GM12878 (cell line): ENCODE results near the gene PPP2R3A. TPM values are rescaled to one million over a fixed set of nuclear protein-coding genes. Genes with fewer than 3 reads are reported as not detected.
"Not testable (repeated sequence)": the region's sequence is repeated elsewhere in the genome, so short reads cannot be mapped to it uniquely, and the experiment has no call there.

Experiments
- ATAC-seq: fragments of 200-7000 bp; cut with Tn5 transposase; 3 replicates; pipeline ENCODE4 v1.9.1; 2020; ENCODE audit warnings: mild to moderate bottlenecking, moderate library complexity
- BruUV-seq: library from RNA; stranded (reverse); fragments of 400-500 nt; replicated peaks from 2 replicates; lab custom pipeline; 2021; lab: Mats Ljungman, UMichigan
- CTCF ChIA-PET: fragments of 300-600 bp; sonication (Branson Sonifier 250); formaldehyde crosslinking; extraction: SDS; loops from one replicate; lab custom pipeline; 2021; ENCODE audit warnings: inconsistent platforms; lab: Yijun Ruan, JAX
- POLR2A ChIA-PET: fragments of 350-600 bp; formaldehyde crosslinking; extraction: SDS; loops from one replicate; lab custom pipeline; 2021; ENCODE audit warnings: inconsistent platforms; lab: Charles Lee
- RAD21 ChIA-PET: fragments of 300-600 bp; sonication (Branson Sonifier 250); formaldehyde crosslinking; loops from one replicate; lab custom pipeline; 2023; ENCODE audit warnings: antibody characterized with exemption; ENCODE audit not compliant: unreplicated experiment; lab: Charles Lee
- SMC1A ChIA-PET: fragments of 300-600 bp; sonication (Branson Sonifier 250); formaldehyde crosslinking; loops from one replicate; lab custom pipeline; 2023; ENCODE audit not compliant: unreplicated experiment, uncharacterized antibody; lab: Charles Lee
- DNase-seq: peaks from one replicate; pipeline ENCODE4 v3.0.0-alpha.2; 2011; ENCODE audit warnings: low read depth, low spot score
- FAIRE-seq: peaks from 3 replicates; lab custom pipeline; 2011; peaks lifted over from hg19 to GRCh38; lab: Jason Lieb, UNC
- H2AFZ ChIP-seq: 2 replicates; pipeline ENCODE4 v1.6.0; 2011; ENCODE audit warnings: low read depth, low read length, control low read depth; ENCODE audit not compliant: control insufficient read depth
- H3K27ac ChIP-seq: 2 replicates; pipeline ENCODE4 v1.5.1; 2011; ENCODE audit warnings: control low read depth; ENCODE audit not compliant: control insufficient read depth, insufficient read depth
- H3K27me3 ChIP-seq, 2 experiments: replicated peaks in 1 of 2; 2 replicates each; pipeline versions ENCODE4 v1.6.0 to v1.6.1; 2011; ENCODE audit warnings: low read length in 1 of 2; ENCODE audit not compliant: control insufficient read depth in 2 of 2, insufficient read depth in 2 of 2
- H3K36me3 ChIP-seq, 2 experiments: 2 replicates each; pipeline ENCODE4 v1.5.1; 2011; ENCODE audit warnings: low read length in 1 of 2; ENCODE audit not compliant: control insufficient read depth in 2 of 2, insufficient read depth in 2 of 2
- H3K4me1 ChIP-seq: 2 replicates; pipeline ENCODE4 v1.6.1; 2011; ENCODE audit warnings: mild to moderate bottlenecking, low read length, moderate library complexity, mixed read lengths; ENCODE audit not compliant: control insufficient read depth, insufficient read depth
- H3K4me2 ChIP-seq: 2 replicates; pipeline ENCODE4 v1.6.0; 2011; ENCODE audit warnings: control low read depth; ENCODE audit not compliant: control insufficient read depth, insufficient read depth
- H3K4me3 ChIP-seq: fragments of 200-600 bp; sonication (generic); 2 replicates; pipeline ENCODE4 v1.5.1; 2016
- H3K79me2 ChIP-seq: 2 replicates; pipeline ENCODE4 v1.6.0; 2011; ENCODE audit warnings: low read length; ENCODE audit not compliant: control insufficient read depth, insufficient read depth
- H3K9ac ChIP-seq: 2 replicates; pipeline ENCODE4 v1.8.0; 2011; ENCODE audit warnings: low read length, control low read depth, mixed read lengths; ENCODE audit not compliant: control insufficient read depth, insufficient read depth
- H3K9me3 ChIP-seq: replicated peaks from 3 replicates; pipeline ENCODE4 v1.5.1; 2011; ENCODE audit warnings: mild to moderate bottlenecking, low read length; ENCODE audit not compliant: control insufficient read depth, insufficient read depth
- H4K20me1 ChIP-seq: 2 replicates; pipeline ENCODE4 v1.6.0; 2011; ENCODE audit not compliant: control insufficient read depth, insufficient read depth
- POU2F2 ChIP-seq: IDR thresholded peaks from 3 replicates; pipeline ENCODE4 v1.6.1; 2011; ENCODE audit warnings: low read depth, mild to moderate bottlenecking, low read length, borderline replicate concordance
- STAT1 ChIP-seq: fragments of 450-650 bp; conservative IDR thresholded peaks from 2 replicates; pipeline ENCODE4 v1.6.1; 2014; ENCODE audit warnings: antibody characterized with exemption, mild to moderate bottlenecking
- WGBS: methylation state at CpG from one replicate; pipeline ENCODE4 v1.1.6; 2016; ENCODE audit warnings: low lambda C conversion rate; ENCODE audit not compliant: insufficient replicate concordance, insufficient coverage; ENCODE audit errors: missing lambda C conversion rate; 5-methylcytosine and 5-hydroxymethylcytosine counted together
- in situ Hi-C: fragments of 300-500 bp; cut with MboI; formaldehyde crosslinking; loops from 9 replicates; pipeline ENCODE4 v1.14.3; 2018; ENCODE audit warnings: mixed read lengths
- intact Hi-C: fragments of 100-400 bp; cut with micrococcal nuclease; formaldehyde crosslinking; loops from one replicate; pipeline ENCODE4 v1.14.2; 2022; ENCODE audit not compliant: unreplicated experiment
- polyA plus RNA-seq, 11 experiments: library from polyadenylated mRNA; depleted of rRNA in 4 of 11; unstranded in 6 of 11; stranded (reverse) in 5 of 11; fragments of >200 nt; fragmentation: Nextera tagmentation in 4 of 11; fragmentation: Illumina TruSeq in 1 of 11; extraction: Ambion mirVana in 4 of 11; extraction: Trizol in 1 of 11; gene quantifications; 1 replicate in 1 of 11; 2 replicates in 10 of 11; pipeline versions ENCODE4 v1.2.1 to v1.2.3, GENCODE V29; 2011 to 2016; ENCODE audit warnings: inconsistent platforms in 2 of 11, missing spikeins in 2 of 11, low read depth in 1 of 11
- total RNA-seq, 4 experiments: library from RNA; depleted of rRNA in 3 of 4; stranded (reverse); fragments of >200 nt in 3 of 4; fragmentation: Illumina TruSeq in 1 of 4; extraction: Trizol in 1 of 4; gene quantifications; 2 replicates each; pipeline versions ENCODE4 v1.2.1 to v1.2.3, GENCODE V29; 2013 to 2021
- TF ChIP-seq, protein P1 (sequence below): fragments of 150-350 bp; IDR thresholded peaks from 2 replicates; pipeline ENCODE4 v1.6.1; 2014; ENCODE audit warnings: mild to moderate bottlenecking, low read depth, low read length
- TF ChIP-seq, protein P2 (sequence below): IDR thresholded peaks from 2 replicates; pipeline ENCODE4 v1.6.1; 2011; ENCODE audit warnings: borderline replicate concordance, low read depth, mild to moderate bottlenecking, moderate library complexity, low read length; ENCODE audit not compliant: insufficient read depth, poor library complexity, severe bottlenecking

PPP2R3A gene
- total and polyA plus RNA-seq, 10 of the 15 experiments (the other 5 are each of a cell fraction or from before 2014, with no cell fraction given): under 0.01 to 0.16 (median 0.06) TPM; not detected in 5

DNA sequence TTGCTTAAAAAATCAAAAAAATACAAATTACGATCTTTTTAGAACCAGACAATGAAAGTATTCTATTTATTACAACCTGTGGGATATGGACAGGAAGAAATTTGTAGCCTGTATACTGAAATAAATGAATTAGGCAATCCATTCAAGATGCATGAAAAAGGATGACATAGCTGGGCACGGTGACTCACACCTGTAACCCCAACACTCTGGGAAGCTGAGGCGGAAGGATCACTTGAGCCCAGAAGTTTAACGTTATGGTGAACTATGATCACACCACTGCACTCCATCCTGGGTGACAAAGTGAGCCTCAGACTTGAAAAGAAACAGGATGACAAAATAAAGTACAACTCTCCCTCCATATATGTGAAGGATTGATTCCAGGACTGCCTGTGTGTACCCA, 156.5 kb downstream of the PPP2R3A start:
- peaks cover 4% of the 10 kb centered on the region for H3K4me1 ChIP-seq
- H3K27me3 ChIP-seq: peaks cover 0 to 1% of the 10 kb centered on the region in 2 experiments; a peak in 2 of 4 replicates
- no peak overlapping the region for H3K4me3 ChIP-seq
- no peak overlapping the region for H2AFZ ChIP-seq
- H3K4me2 ChIP-seq: no peak overlapping the region
- ChIA-PET SMC1A (interaction anchor here (0.7 kb wide), 1 partner anchor 75 kb away, joined by 3 read pairs; no protein-coding TSS in a partner anchor), POLR2A (no interaction called here), CTCF (no interaction called here), RAD21 (no interaction called here)
- no TSS peak for BruUV-seq
- WGBS: 18% methylated on average over 4 of the region's 4 CpGs
- no peaks in the 10 kb centered on the region for H4K20me1 ChIP-seq
- TF ChIP-seq POU2F2: 0 out of 3 replicates have a peak, but pooled peaks have one; percentile 26
- TF ChIP-seq, protein P1, sequence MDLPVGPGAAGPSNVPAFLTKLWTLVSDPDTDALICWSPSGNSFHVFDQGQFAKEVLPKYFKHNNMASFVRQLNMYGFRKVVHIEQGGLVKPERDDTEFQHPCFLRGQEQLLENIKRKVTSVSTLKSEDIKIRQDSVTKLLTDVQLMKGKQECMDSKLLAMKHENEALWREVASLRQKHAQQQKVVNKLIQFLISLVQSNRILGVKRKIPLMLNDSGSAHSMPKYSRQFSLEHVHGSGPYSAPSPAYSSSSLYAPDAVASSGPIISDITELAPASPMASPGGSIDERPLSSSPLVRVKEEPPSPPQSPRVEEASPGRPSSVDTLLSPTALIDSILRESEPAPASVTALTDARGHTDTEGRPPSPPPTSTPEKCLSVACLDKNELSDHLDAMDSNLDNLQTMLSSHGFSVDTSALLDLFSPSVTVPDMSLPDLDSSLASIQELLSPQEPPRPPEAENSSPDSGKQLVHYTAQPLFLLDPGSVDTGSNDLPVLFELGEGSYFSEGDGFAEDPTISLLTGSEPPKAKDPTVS: no peak
- TF ChIP-seq, protein P2, sequence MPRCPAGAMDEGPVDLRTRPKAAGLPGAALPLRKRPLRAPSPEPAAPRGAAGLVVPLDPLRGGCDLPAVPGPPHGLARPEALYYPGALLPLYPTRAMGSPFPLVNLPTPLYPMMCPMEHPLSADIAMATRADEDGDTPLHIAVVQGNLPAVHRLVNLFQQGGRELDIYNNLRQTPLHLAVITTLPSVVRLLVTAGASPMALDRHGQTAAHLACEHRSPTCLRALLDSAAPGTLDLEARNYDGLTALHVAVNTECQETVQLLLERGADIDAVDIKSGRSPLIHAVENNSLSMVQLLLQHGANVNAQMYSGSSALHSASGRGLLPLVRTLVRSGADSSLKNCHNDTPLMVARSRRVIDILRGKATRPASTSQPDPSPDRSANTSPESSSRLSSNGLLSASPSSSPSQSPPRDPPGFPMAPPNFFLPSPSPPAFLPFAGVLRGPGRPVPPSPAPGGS: no peak
- no peak for TF ChIP-seq STAT1
- ATAC-seq (no peak), FAIRE-seq (peak; percentile 88), DNase-seq (no peak)
- H3K9me3 ChIP-seq: peaks cover 2% of the 10 kb centered on the region; the same call in 2 of the 3 replicates
- H3K27ac ChIP-seq: no peak overlapping the region
- intact Hi-C loops (no loop called here), in situ Hi-C loops (no loop called here)
- H3K9ac ChIP-seq: no peak overlapping the region
- no peaks in the 10 kb centered on the region for H3K79me2 ChIP-seq
- H3K36me3 ChIP-seq: no peaks in the 10 kb centered on the region

DNA sequence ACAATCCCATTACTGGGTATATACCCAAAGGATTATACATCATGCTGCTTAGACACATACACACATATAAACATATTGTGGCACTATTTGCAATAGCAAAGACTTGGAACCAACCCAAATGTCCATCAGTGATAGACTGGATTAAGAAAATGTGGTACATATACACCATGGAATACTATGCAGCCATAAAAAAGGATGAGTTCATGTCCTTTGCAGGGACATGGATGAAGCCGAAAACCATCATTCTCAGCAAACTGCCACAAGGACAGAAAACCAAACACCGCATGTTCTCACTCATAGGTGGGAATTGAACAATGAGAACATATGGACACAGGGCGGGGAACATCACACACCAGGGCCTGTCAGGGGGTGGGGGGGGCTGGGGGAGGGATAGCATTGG, 166.1 kb downstream of the PPP2R3A start:
- SMC1A ChIA-PET: not testable (repeated sequence)

More for the DNA sequence above, 166.1 kb downstream of the PPP2R3A start:
- H3K4me2 ChIP-seq, BruUV-seq, ATAC-seq, CTCF ChIA-PET, H3K27ac ChIP-seq, DNase-seq, H3K36me3 ChIP-seq, POLR2A ChIA-PET, RAD21 ChIA-PET, H3K4me1 ChIP-seq, H4K20me1 ChIP-seq, H3K79me2 ChIP-seq, H3K9me3 ChIP-seq, FAIRE-seq, in situ Hi-C loops, H2AFZ ChIP-seq, H3K4me3 ChIP-seq, intact Hi-C loops, H3K27me3 ChIP-seq, H3K9ac ChIP-seq: not testable (repeated sequence)
- 92% methylated on average over 3 of the region's 3 CpGs for WGBS
